Measurements from ENCODE around the gene OR1I1. TPM values are rescaled to one million over a fixed set of nuclear protein-coding genes. Genes with fewer than 3 reads are reported as not detected.

OR1I1 gene
- total RNA-seq, 1 experiment from 2014 or later: not detected

DNA sequence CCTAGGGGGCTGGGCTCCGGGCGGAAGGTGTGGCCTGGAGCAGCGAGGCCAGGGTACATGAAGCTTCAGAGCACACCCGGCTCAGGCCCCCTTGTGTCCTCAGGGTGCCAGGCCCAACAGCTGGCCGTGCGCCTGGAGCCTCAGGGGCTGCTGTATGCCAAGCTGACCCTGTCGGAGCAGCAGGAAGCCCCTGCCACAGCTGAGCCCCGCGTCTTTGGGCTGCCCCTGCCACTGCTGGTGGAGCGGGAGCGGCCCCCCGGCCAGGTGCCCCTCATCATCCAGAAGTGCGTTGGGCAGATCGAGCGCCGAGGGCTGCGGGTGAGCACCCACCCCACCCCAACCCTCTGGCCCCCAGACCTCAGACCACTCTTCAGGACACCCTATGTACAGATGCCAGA lies 28.4 kb downstream of the OR1I1 start:
- TF ChIP-seq EZH2 (IDR thresholded peaks at IDR 0.05; ENCODE audit: low read depth): no peak
- TF ChIP-seq, protein P1, sequence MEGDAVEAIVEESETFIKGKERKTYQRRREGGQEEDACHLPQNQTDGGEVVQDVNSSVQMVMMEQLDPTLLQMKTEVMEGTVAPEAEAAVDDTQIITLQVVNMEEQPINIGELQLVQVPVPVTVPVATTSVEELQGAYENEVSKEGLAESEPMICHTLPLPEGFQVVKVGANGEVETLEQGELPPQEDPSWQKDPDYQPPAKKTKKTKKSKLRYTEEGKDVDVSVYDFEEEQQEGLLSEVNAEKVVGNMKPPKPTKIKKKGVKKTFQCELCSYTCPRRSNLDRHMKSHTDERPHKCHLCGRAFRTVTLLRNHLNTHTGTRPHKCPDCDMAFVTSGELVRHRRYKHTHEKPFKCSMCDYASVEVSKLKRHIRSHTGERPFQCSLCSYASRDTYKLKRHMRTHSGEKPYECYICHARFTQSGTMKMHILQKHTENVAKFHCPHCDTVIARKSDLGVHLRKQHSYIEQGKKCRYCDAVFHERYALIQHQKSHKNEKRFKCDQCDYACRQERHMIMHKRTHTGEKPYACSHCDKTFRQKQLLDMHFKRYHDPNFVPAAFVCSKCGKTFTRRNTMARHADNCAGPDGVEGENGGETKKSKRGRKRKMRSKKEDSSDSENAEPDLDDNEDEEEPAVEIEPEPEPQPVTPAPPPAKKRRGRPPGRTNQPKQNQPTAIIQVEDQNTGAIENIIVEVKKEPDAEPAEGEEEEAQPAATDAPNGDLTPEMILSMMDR (conservative IDR thresholded peaks at IDR 0.05): no peak

DNA sequence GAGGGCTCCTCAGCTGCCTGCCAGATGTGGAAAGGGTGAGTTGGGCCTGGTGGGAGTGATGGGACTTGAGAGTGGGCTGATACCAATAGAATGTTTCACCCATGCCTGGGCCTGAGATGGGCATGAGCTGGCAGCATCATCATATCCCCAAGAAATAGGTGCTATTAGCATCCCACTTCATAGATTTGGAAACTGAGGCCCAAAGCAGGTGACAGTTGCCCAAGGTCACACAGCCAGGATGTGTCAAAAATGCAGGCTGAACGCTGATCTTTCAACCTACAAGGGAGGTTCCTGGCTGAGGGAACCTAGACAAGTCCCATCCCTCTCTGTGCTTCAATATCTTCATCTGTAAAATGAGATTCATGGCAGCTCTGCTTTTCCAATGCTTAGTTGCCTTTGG lies 29.7 kb downstream of the OR1I1 start:
- BruUV-seq (replicated peaks): no TSS peak
- H3F3A ChIP-seq (ENCODE audit: insufficient read depth, low read depth): peaks cover 60% of the 10 kb centered on the region; the same call in 1 of the 2 replicates
- no peaks in the 10 kb centered on the region for H3K27me3 ChIP-seq (ENCODE audit: insufficient read depth, low read depth)
- H3K4me3 ChIP-seq: no peak overlapping the region
- POLR2A ChIA-PET (ENCODE audit: unreplicated experiment): interaction anchor here (0.6 to 0.7 kb wide), 2 partner anchors 19 to 709 kb away, joined by 4 to 9 read pairs; no protein-coding TSS in a partner anchor
- CTCF ChIA-PET: no interaction called here
- DNase-seq: no peak
- H3K4me2 ChIP-seq: no peak overlapping the region
- H3K36me3 ChIP-seq (ENCODE audit: low read depth): 0 out of 2 replicates have a peak, but pooled peaks cover 6% of the 10 kb centered on the region
- no peaks in the 10 kb centered on the region for H4K20me1 ChIP-seq (ENCODE audit: insufficient read depth)
- H3K79me2 ChIP-seq (ENCODE audit: low read depth): no peaks in the 10 kb centered on the region
- no peaks in the 10 kb centered on the region for H3K9me3 ChIP-seq (ENCODE audit: insufficient read depth, low read depth)
- peaks cover under 1% of the 10 kb centered on the region; the same call in 1 of the 2 replicates for H3K4me1 ChIP-seq (replicated peaks; ENCODE audit: insufficient read depth)
- no peaks in the 10 kb centered on the region for H3K9me2 ChIP-seq (ENCODE audit: insufficient read depth)
- TF ChIP-seq EZH2 (IDR thresholded peaks at IDR 0.05; ENCODE audit: low read depth): no peak
- TF ChIP-seq, protein P1 (conservative IDR thresholded peaks at IDR 0.05): no peak
- intact Hi-C loops (cut with micrococcal nuclease; ENCODE audit: unreplicated experiment): no loop called here
- no peak overlapping the region for H2AFZ ChIP-seq
- H3K27ac ChIP-seq: no peak overlapping the region

More for the DNA sequence above, 28.4 kb downstream of the OR1I1 start:
- H3K9me2 ChIP-seq (ENCODE audit: insufficient read depth): no peaks in the 10 kb centered on the region
- DNase-seq: no peak
- H3K27ac ChIP-seq: no peak overlapping the region
- POLR2A ChIA-PET (ENCODE audit: unreplicated experiment): no interaction called here
- H3F3A ChIP-seq (ENCODE audit: insufficient read depth, low read depth): peaks cover 59% of the 10 kb centered on the region; the same call in 1 of the 2 replicates
- peaks cover 10% of the 10 kb centered on the region; the same call in 1 of the 2 replicates for H3K4me1 ChIP-seq (replicated peaks; ENCODE audit: insufficient read depth)
- BruUV-seq (replicated peaks): no TSS peak
- H3K79me2 ChIP-seq (ENCODE audit: low read depth): no peaks in the 10 kb centered on the region
- no peak overlapping the region for H3K4me2 ChIP-seq
- no peaks in the 10 kb centered on the region for H4K20me1 ChIP-seq (ENCODE audit: insufficient read depth)
- H3K4me3 ChIP-seq: no peak overlapping the region
- CTCF ChIA-PET: no interaction called here
- intact Hi-C loops (cut with micrococcal nuclease; ENCODE audit: unreplicated experiment): no loop called here
- no peak overlapping the region for H2AFZ ChIP-seq
- H3K27me3 ChIP-seq (ENCODE audit: insufficient read depth, low read depth): no peaks in the 10 kb centered on the region
- no peaks in the 10 kb centered on the region for H3K9me3 ChIP-seq (ENCODE audit: insufficient read depth, low read depth)
- 0 out of 2 replicates have a peak, but pooled peaks cover 6% of the 10 kb centered on the region for H3K36me3 ChIP-seq (ENCODE audit: low read depth)

DNA sequence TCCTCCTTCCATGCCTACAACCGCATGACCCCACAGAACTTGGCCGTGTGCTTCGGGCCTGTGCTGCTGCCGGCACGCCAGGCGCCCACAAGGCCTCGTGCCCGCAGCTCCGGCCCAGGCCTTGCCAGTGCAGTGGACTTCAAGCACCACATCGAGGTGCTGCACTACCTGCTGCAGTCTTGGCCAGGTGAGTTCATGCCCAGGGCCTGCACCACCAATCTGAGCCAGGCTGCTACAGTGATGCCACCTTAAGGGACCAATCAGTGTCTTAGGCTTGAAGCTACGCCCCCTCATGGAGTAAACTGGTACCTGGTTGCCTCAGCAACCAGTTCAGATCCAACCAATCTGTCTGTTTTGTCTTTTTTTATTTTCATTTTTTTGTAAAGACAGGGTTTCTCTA lies 30.4 kb downstream of the OR1I1 start:
- Histone ChIP-seq H3F3A (ENCODE audit: insufficient read depth, low read depth) (peaks cover 59% of the 10 kb centered on the region; the same call in 1 of the 2 replicates), H3K27me3 (ENCODE audit: insufficient read depth, low read depth) (no peaks in the 10 kb centered on the region), H3K9me2 (ENCODE audit: insufficient read depth) (no peaks in the 10 kb centered on the region), H3K9me3 (ENCODE audit: insufficient read depth, low read depth) (no peaks in the 10 kb centered on the region), H4K20me1 (ENCODE audit: insufficient read depth) (no peaks in the 10 kb centered on the region), H2AFZ (no peak overlapping the region), H3K4me1 (replicated peaks; ENCODE audit: insufficient read depth) (no peaks in the 10 kb centered on the region; the same call in 1 of the 2 replicates), H3K4me3 (no peak overlapping the region), H3K4me2 (no peak overlapping the region), H3K36me3 (ENCODE audit: low read depth) (0 out of 2 replicates have a peak, but pooled peaks cover 6% of the 10 kb centered on the region), H3K27ac (no peak overlapping the region), H3K79me2 (ENCODE audit: low read depth) (no peaks in the 10 kb centered on the region)
- no peak for TF ChIP-seq EZH2 (IDR thresholded peaks at IDR 0.05; ENCODE audit: low read depth)
- TF ChIP-seq, protein P1 (conservative IDR thresholded peaks at IDR 0.05): no peak; the same call in 1 of the 2 replicates
- ChIA-PET CTCF (no interaction called here), POLR2A (ENCODE audit: unreplicated experiment) (interaction anchor here (0.7 kb wide), 1 partner anchor 1266 kb away, joined by 4 read pairs; no protein-coding TSS in a partner anchor)
- intact Hi-C loops (cut with micrococcal nuclease; ENCODE audit: unreplicated experiment): no loop called here
- DNase-seq: peak in 1 of 2 experiments; percentile 66
- BruUV-seq (replicated peaks): no TSS peak

All from PC-9 (cell line).